Activated CD8-positive, alpha-beta memory T cell treated with anti-CD3 and anti-CD28 coated beads, Interleukin-2, amount 50 U/mL, for 24 hours (primary cell): Measurements from ENCODE around the gene DRD1.
"Not testable (repeated sequence)": the region's sequence is repeated elsewhere in the genome, so short reads cannot be mapped to it uniquely, and the experiment has no call there.

ENCODE experiments used
- DNase-seq: peaks from one replicate; pipeline ENCODE4 v3.0.0-alpha.2; 2020; ENCODE audit errors: extremely low read depth

The DRD1 gene

DNA sequence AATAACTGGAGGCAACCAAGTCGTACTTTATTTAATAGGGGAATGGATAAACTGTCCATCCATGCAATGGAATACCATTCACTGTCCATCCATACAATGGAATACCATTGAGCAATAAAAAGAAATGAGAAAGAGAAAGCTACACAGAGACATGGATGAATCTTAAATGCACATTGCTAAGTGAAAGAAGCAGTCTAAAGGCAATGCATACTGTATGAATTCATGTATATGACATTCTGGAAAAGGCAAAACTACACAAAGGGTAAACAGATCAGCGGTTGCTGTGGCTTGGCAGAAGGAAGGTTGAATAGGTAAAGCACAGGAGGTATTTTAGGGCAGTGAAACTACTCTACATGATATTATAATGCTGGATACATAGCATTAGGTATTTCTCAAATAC is 16.2 kb downstream of the DRD1 start:
- no peak for DNase-seq

DNA sequence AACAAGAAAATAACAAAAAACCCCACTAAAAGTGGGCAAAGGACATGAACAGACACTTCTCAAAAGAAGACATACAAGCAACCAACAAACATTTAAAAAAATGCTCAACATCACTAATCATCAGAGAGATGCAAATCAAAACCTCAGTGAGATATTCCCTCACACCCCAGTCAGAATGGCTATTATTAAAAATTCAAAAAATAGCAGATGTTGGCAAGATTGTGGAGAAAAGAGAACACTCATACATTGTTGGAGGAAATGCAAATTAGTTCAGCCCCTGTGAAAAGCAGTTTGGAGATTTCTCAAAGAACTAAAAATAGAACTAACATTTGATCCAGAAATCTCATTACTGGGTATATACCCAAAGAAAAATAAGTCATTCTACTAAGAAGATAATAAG is 19.4 kb downstream of the DRD1 start:
- not testable (repeated sequence) for DNase-seq

DNA sequence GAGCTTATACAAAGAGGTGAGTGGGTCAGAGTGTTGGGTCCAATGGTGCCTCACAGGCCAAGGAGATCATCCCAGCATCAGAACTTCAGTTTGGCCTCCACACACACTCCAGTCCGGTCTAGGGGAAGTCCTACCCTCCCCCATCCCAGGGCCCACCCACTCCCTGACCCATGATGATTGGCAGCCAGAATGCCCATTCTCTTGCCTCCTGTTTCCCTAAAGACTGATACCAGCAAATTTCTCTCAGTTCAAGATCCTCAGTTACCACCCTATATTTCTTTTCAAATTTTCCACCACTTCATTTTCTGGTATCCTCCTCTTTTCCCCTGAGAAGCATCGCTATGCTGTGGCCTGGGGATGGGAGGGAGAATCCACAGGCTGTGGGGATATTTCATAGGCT is 21.9 kb downstream of the DRD1 start:
- DNase-seq = no peak

DNA sequence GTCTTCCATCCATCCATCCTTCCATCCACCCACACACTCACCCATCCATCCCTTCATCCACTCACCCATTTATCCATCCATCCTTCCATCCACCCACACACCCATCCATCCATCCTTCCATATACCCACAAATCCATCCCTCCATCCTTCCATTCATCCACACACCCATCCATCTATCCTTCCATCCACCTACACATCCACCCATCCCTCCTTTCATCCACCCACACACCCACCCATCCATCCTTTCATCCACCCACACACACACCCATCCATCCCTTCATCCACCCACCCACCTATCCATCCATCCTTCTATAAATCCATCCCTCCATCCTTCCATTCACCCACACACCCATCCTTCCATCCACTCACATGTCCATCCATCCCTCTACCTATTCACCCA is 23.6 kb downstream of the DRD1 start:
- no peak for DNase-seq

DNA sequence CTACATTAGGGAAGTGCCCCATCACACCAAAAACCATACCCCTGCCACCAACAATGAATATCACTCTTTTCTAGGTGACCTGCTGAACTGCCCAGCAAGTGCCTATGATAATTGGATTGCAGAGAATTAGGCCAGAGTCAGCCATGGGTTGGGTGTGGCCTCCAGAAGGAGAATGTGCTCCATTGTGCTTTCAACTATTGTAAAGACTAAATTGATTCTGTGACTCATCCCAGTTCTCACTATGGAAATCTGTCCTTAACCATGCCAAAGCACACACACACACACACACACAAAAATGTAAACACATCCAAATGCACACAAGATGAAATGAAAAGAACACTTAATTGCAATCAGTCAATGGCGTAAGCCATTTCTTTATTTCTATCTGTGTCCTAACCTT is 25.7 kb downstream of the DRD1 start:
- no peak for DNase-seq

DNA sequence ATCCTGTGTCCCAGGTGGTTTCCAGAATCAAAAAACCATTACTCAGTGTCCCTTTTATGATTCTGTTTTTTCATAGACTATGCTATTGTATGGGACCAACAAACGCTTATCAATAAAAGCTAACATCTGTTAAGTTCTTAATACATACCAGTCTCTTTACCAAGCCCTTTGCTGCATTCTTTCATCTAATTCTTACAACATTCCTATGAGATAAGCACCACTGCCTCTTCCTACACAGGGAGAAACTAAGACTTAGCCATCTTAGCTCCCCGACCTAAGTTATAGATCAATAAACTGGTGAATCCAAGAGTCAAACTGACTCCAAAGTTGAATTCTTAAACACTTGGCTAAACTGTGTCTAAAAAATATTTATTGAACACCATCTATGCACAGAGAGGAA is 26.6 kb downstream of the DRD1 start:
- no peak for DNase-seq

DNA sequence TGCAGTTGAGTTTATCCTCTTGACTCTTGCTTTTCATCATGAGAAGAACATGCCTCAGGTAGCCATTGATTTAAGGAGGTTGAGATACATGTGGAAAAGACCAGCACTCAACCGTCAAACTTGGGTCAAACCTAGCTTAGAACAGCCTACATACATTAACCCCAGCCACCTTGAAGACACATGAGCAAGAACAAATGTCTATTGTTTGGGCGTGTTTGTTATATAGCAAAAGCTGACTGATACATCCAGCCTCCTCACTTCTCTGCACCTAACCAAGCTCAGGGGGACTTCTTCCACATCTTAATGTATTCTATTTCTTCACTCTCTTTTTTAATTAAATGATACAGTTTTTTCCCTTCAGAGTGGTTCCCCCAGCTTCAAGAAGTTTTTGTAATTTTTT is 28.7 kb downstream of the DRD1 start:
- no peak for DNase-seq

DNA sequence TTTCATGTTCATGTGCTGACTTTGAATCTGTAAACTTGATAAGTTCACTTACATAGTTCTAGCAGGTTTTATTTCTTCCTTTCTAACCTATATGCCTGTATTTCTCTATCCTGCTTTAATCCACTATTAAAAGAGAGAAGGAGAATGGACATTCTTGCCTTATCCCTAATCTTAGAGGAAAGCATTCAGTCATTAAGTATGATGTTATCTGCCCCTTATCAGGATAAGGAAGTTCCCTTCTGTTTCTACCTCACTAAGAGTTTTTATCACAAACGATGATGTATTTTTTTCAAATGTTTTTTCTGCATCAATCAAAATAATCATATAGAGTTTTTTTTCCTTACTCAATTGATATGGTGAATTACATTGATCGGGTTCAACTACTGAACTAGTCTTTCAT is 33.1 kb downstream of the DRD1 start:
- DNase-seq = no peak

DNA sequence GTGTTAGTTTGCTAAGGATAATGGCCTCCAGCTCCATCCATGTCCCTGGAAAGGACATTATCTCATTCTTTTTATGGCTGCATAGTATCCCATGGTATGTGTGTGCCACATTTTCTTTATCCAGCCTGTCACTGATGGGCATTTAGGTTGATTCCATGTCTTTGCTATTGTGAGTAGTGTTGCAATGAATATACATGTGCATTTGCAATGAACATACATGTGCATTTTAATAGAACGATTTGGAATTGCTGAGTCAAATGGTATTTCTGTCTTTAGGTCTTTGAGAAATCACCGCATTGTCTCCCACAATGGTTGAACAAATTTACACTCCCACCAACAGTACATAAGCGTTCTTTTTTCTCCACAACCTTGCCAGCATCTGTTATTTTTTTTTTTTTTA is 37.7 kb downstream of the DRD1 start:
- no peak for DNase-seq

DNA sequence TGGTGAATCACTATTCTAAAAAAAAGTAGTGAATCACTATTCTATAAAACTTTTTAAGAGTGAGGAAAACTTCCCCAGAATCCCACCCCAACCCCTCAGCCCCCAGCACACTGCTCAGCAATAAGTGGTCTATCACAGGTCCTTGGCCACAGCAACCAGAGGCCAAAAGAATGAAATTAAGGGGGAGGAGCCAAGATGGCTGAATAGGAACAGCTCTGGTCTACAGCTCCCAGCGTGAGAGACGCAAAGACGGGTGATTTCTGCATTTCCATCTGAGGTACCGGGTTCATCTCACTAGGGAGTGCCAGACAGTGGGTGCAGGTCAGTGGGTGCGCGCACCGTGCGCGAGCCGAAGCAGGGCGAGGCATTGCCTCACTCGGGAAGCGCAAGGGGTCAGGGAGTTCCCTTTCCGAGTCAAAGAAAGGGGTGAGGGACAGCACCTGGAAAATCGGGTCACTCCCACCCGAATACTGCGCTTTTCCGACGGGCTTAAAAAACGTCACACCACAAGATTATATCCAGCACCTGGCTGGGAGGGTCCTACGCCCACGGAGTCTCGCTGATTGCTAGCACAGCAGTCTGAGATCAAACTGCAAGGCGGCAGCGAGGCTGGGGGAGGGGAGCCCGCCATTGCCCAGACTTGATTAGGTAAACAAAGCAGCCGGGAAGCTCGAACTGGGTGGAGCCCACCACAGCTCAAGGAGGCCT is 46.2 kb downstream of the DRD1 start:
- DNase-seq = not testable (repeated sequence)

DNA sequence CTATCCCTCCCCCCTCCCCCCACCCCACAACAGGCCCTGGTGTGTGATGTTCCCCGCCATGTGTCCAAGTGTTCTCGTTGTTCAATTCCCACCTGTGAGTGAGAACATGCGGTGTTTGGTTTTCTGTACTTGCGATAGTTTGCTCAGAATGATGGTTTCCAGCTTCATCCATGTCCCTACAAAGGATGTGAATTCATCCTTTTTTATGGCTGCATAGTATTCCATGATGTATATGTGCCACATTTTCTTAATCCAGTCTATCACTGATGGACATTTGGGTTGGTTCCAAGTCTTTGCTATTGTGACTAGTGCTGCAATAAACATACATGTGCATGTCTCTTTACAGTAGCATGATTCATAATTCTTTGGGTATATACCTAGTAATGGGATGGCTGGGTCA is 48.6 kb downstream of the DRD1 start:
- not testable (repeated sequence) for DNase-seq

DNA sequence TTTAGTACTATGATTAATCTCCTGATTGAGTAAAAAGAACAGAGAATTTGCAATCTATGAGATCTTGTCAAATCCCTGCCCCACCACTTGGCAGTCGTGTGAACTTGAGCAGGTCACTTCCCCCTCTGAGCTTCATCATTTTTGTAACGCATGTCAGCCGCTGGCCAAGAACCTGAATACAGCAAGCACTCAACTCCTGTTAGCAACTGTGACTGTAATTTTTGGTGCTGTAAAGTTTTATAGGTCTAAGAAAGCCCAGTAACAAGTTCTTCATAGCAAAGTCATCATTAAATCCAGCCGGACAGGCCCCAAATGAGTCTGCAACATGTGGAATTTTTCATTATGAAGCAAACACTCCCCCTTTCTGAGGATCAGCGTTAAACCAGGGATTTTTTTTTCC is 49.4 kb downstream of the DRD1 start:
- no peak for DNase-seq

DNA sequence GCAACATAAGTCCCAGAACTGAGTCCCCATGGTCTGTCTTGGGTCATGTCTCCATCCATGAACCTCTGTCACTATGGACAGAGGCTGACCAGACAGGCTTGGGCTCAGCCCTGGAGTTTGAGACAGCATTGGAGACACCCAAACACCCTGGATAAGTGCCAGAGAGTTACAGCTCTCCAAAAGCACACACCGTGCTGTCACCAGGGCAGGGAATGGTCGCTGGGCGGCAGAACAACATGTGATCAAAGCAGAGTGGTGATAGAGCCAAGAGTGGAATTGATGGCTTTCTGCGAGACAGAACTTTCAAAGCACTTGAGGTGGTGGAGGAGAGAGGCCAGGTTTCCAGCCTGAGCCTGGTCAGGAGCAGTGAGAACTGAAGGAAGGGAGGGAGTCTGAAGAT is 50.1 kb downstream of the DRD1 start:
- no peak for DNase-seq

DNA sequence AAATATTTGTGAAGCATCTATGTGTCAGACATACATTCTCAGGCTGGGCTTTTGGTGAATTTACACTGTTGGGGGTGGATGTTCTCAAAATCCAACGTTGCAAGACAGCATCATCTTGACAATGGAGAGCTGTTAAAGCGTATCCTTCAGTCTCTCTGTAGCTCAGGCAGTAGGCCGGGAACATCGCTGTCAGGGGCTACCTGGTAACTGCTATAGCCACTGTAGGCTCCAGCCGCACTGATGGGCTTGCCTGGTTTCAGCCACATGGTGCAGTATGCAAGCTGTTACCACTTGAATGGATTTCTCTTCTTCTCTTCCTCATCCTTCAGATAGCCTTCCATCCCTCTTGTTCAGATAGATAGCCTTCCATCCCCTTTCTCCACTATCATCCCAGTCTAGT is 51.7 kb downstream of the DRD1 start:
- no peak for DNase-seq

DNA sequence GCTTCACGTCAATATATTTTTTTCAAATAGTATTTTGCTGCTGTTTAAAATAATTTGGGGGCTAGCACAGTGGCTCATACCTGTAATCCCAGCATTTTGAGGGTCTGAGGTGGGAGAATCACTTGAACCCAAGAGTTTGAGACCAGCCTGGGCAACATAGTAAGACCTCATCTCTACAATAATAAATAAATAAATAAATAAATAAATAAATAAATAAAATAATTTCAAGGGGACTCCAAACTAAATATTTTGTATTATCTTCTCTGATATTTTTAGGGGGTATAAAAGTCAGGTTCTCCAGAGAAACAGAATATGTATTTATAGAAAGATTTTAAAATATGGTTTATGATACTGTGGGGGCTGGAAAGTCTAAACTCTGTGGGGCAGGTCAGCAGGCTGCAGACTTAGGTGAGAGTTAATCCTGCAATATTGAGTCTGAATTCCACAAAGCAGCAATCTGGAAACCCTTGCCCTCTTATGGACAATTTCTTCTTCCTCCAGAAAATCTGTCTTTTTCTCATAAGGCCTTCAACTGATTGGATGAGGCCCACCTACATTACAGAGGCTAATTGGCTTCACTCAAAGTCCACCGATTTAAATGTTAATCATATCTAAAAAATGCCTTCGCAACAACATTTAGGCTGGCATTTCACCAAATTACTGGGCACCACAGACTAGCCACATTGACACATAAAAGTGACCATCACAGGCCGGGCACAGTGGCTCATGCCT is 53.5 kb downstream of the DRD1 start:
- DNase-seq = no peak
